Measurements from ENCODE around the gene DIAPH3. TPM values are rescaled to one million over a fixed set of nuclear protein-coding genes. Genes with fewer than 3 reads are reported as not detected.

DIAPH3 gene
- total RNA-seq, 2 donors from 2014 or later: 23.6 to 25.7 TPM

- no peak for TF ChIP-seq CTCF (conservative IDR thresholded peaks at IDR 0.05)
- H3K36me3 ChIP-seq (ENCODE audit: control insufficient read depth, insufficient read depth, low read length): peaks cover 16% of the 10 kb centered on the region
- no peak overlapping the region for H3K4me3 Mint-ChIP-seq
- H3K9me3 Mint-ChIP-seq: no peaks in the 10 kb centered on the region
- DNase-seq: no peak
- H3K9ac ChIP-seq (ENCODE audit: extremely low read depth, low read length, poor library complexity, severe bottlenecking): no peak overlapping the region
- H3K4me3 ChIP-seq (ENCODE audit: low read length): no peak overlapping the region
- H3K27me3 ChIP-seq (ENCODE audit: control insufficient read depth, insufficient read depth, low read length, poor library complexity, severe bottlenecking): no peaks in the 10 kb centered on the region
- no peaks in the 10 kb centered on the region for H3K9me3 ChIP-seq (ENCODE audit: control insufficient read depth, low read length)
- no peak overlapping the region for H3K27ac ChIP-seq (ENCODE audit: low read depth, low read length)
- H3K27me3 Mint-ChIP-seq (ENCODE audit: insufficient read depth): no peaks in the 10 kb centered on the region
- H3K4me1 ChIP-seq (ENCODE audit: control insufficient read depth, insufficient read depth, low read length): no peaks in the 10 kb centered on the region
- 89% methylated on average over 1 of the region's 1 CpG; no CpG with 5 or more reads in 1 of the 2 experiments for WGBS, 2 experiments (ENCODE audit: insufficient coverage in 1 of 2, insufficient read length in 1 of 2)
- no peaks in the 10 kb centered on the region for H3K4me1 Mint-ChIP-seq
- no peak overlapping the region for H3K27ac Mint-ChIP-seq
- peaks cover 4% of the 10 kb centered on the region for H3K36me3 Mint-ChIP-seq (ENCODE audit: low read depth)
Observed at GRCh38 chr13:59715611-59716010, 448.1 kb downstream of the DIAPH3 start.

- H3K27ac Mint-ChIP-seq: no peak overlapping the region
- Histone ChIP-seq H3K36me3 (ENCODE audit: control insufficient read depth, insufficient read depth, low read length) (peaks cover 11% of the 10 kb centered on the region), H3K27ac (ENCODE audit: low read depth, low read length) (no peak overlapping the region), H3K4me1 (ENCODE audit: control insufficient read depth, insufficient read depth, low read length) (no peaks in the 10 kb centered on the region), H3K9ac (ENCODE audit: extremely low read depth, low read length, poor library complexity, severe bottlenecking) (no peak overlapping the region), H3K27me3 (ENCODE audit: control insufficient read depth, insufficient read depth, low read length, poor library complexity, severe bottlenecking) (no peaks in the 10 kb centered on the region), H3K9me3 (ENCODE audit: control insufficient read depth, low read length) (no peaks in the 10 kb centered on the region), H3K4me3 (ENCODE audit: low read length) (no peak overlapping the region)
- no peak for DNase-seq
- no peaks in the 10 kb centered on the region for H3K9me3 Mint-ChIP-seq
- WGBS, 2 experiments (ENCODE audit: insufficient coverage in 1 of 2, insufficient read length in 1 of 2): 94 to 100% methylated on average over 1 to 4 of the region's 4 CpGs
- peaks cover 2% of the 10 kb centered on the region for H3K36me3 Mint-ChIP-seq (ENCODE audit: low read depth)
- H3K4me3 Mint-ChIP-seq: no peak overlapping the region
- H3K4me1 Mint-ChIP-seq: no peaks in the 10 kb centered on the region
- H3K27me3 Mint-ChIP-seq (ENCODE audit: insufficient read depth): no peaks in the 10 kb centered on the region
- TF ChIP-seq CTCF (conservative IDR thresholded peaks at IDR 0.05): no peak
Observed at GRCh38 chr13:59710996-59711701, 452.6 kb downstream of the DIAPH3 start.

- Histone ChIP-seq H3K9me3 (ENCODE audit: control insufficient read depth, low read length) (no peaks in the 10 kb centered on the region), H3K27ac (ENCODE audit: low read depth, low read length) (no peak overlapping the region), H3K4me3 (ENCODE audit: low read length) (no peak overlapping the region), H3K27me3 (ENCODE audit: control insufficient read depth, insufficient read depth, low read length, poor library complexity, severe bottlenecking) (no peaks in the 10 kb centered on the region), H3K36me3 (ENCODE audit: control insufficient read depth, insufficient read depth, low read length) (peaks cover 11% of the 10 kb centered on the region), H3K4me1 (ENCODE audit: control insufficient read depth, insufficient read depth, low read length) (no peaks in the 10 kb centered on the region), H3K9ac (ENCODE audit: extremely low read depth, low read length, poor library complexity, severe bottlenecking) (no peak overlapping the region)
- Mint-ChIP-seq H3K27ac (no peak overlapping the region), H3K4me3 (no peak overlapping the region), H3K36me3 (ENCODE audit: low read depth) (peaks cover 2% of the 10 kb centered on the region), H3K27me3 (ENCODE audit: insufficient read depth) (no peaks in the 10 kb centered on the region), H3K9me3 (no peaks in the 10 kb centered on the region), H3K4me1 (no peaks in the 10 kb centered on the region)
- no peak for DNase-seq
- no peak for TF ChIP-seq CTCF (conservative IDR thresholded peaks at IDR 0.05)
- WGBS, 2 experiments (ENCODE audit: insufficient coverage in 1 of 2, insufficient read length in 1 of 2): 88% methylated on average over 1 of the region's 1 CpG; no CpG with 5 or more reads in 1 of the 2 experiments
Observed at GRCh38 chr13:59710416-59710815, 453.3 kb downstream of the DIAPH3 start.

Data from endodermal cell (in vitro differentiated cells).